ENCODE measurements around the gene LCN15. TPM values are rescaled to one million over a fixed set of nuclear protein-coding genes. Genes with fewer than 3 reads are reported as not detected.
"Not testable (repeated sequence)": the region's sequence is repeated elsewhere in the genome, so short reads cannot be mapped to it uniquely, and the experiment has no call there.

Gene LCN15
- total and polyA plus RNA-seq, 10 of the 15 experiments (the other 5 are each of a cell fraction or from before 2014, with no cell fraction given): 0.37 to 0.50 TPM; not detected in 8

GRCh38 chr9:136711751-136712689, 52.3 kb downstream of the LCN15 start, which contains the start of gene DIPK1B:
TSS of gene DIPK1B (plus strand) at chr9:136712572. CDS start at chr9:136712666, 94 bp downstream.
- Histone ChIP-seq H4K20me1 (ENCODE audit: control insufficient read depth, insufficient read depth) (no peaks in the 10 kb centered on the region), H3K4me3 (no peak within 1 kb of the TSS), H3K36me3 (ENCODE audit: control insufficient read depth in 2 of 2, insufficient read depth in 2 of 2, low read length in 1 of 2) (no peaks in the 10 kb centered on the region), H3K27ac (ENCODE audit: control insufficient read depth, insufficient read depth) (no peak within 1 kb of the TSS), H2AFZ (ENCODE audit: control insufficient read depth, low read depth, low read length) (no peak within 1 kb of the TSS), H3K4me2 (ENCODE audit: control insufficient read depth, insufficient read depth) (0 out of 2 replicates have a peak within 1 kb of the TSS, but pooled peaks have one; percentile 9), H3K4me1 (ENCODE audit: control insufficient read depth, insufficient read depth, low read length) (no peaks in the 10 kb centered on the region), H3K27me3 (replicated peaks in 1 of 2; ENCODE audit: control insufficient read depth in 2 of 2, insufficient read depth in 2 of 2, low read length in 1 of 2) (peaks cover 2 to 7% of the 10 kb centered on the region in 2 experiments), H3K9me3 (replicated peaks; ENCODE audit: control insufficient read depth, insufficient read depth, low read length) (no peaks in the 10 kb centered on the region), H3K9ac (ENCODE audit: control insufficient read depth, insufficient read depth, low read length) (no peak within 1 kb of the TSS), H3K79me2 (ENCODE audit: control insufficient read depth, insufficient read depth, low read length) (no peaks in the 10 kb centered on the region)
- ChIA-PET CTCF (no interaction called here), SMC1A (ENCODE audit: uncharacterized antibody, unreplicated experiment) (no interaction called here), POLR2A (no interaction called here), RAD21 (ENCODE audit: unreplicated experiment) (no interaction called here)
- BruUV-seq (replicated peaks): no TSS peak
- TF ChIP-seq SKIL (IDR thresholded peaks at IDR 0.05; ENCODE audit: low read depth, poor library complexity, severe bottlenecking) (no peak), CEBPZ (IDR thresholded peaks at IDR 0.05; ENCODE audit: low read depth, low read length) (no peak)
- in situ Hi-C loops (cut with MboI): no loop called here
- intact Hi-C loops (cut with micrococcal nuclease; ENCODE audit: unreplicated experiment): no loop called here
- ATAC-seq: no peak
- no peak for DNase-seq (ENCODE audit: low read depth, low spot score)
- WGBS (ENCODE audit: insufficient coverage, insufficient replicate concordance, low lambda C conversion rate, missing lambda C conversion rate): 21% methylated on average over 44 of the region's 119 CpGs
- no peak for FAIRE-seq

- H3K27ac ChIP-seq (ENCODE audit: control insufficient read depth, insufficient read depth); CTCF ChIA-PET; H3K9ac ChIP-seq (ENCODE audit: control insufficient read depth, insufficient read depth, low read length); H2AFZ ChIP-seq (ENCODE audit: control insufficient read depth, low read depth, low read length); H3K4me2 ChIP-seq (ENCODE audit: control insufficient read depth, insufficient read depth); SMC1A ChIA-PET (ENCODE audit: uncharacterized antibody, unreplicated experiment); intact Hi-C loops (cut with micrococcal nuclease; ENCODE audit: unreplicated experiment); FAIRE-seq; H3K4me3 ChIP-seq; H3K9me3 ChIP-seq (replicated peaks; ENCODE audit: control insufficient read depth, insufficient read depth, low read length); DNase-seq (ENCODE audit: low read depth, low spot score); H3K79me2 ChIP-seq (ENCODE audit: control insufficient read depth, insufficient read depth, low read length); in situ Hi-C loops (cut with MboI); RAD21 ChIA-PET (ENCODE audit: unreplicated experiment); H3K4me1 ChIP-seq (ENCODE audit: control insufficient read depth, insufficient read depth, low read length); H3K27me3 ChIP-seq (replicated peaks in 1 of 2; ENCODE audit: control insufficient read depth in 2 of 2, insufficient read depth in 2 of 2, low read length in 1 of 2); H4K20me1 ChIP-seq (ENCODE audit: control insufficient read depth, insufficient read depth); H3K36me3 ChIP-seq (ENCODE audit: control insufficient read depth in 2 of 2, insufficient read depth in 2 of 2, low read length in 1 of 2); BruUV-seq (replicated peaks); POLR2A ChIA-PET; ATAC-seq: not testable (repeated sequence)
- WGBS (ENCODE audit: insufficient coverage, insufficient replicate concordance, low lambda C conversion rate, missing lambda C conversion rate): 42% methylated on average over 3 of the region's 4 CpGs
Measured at GRCh38 chr9:136711219-136711648, 53.1 kb downstream of the LCN15 start.
